NCI-H69 (cell line): ENCODE results near the gene PDS5B.
"Not testable (repeated sequence)": the region's sequence is repeated elsewhere in the genome, so short reads cannot be mapped to it uniquely, and the experiment has no call there.

Experiments
- DNase-seq: peaks from one replicate; lab custom pipeline; 2025; lab: John Stamatoyannopoulos, UW

PDS5B gene

GRCh38 chr13:32586080-32586900, at the start of gene PDS5B:
Gene PDS5B, plus strand, starts transcription at chr13:32586452. Its CDS starts 62,321 bp downstream, at chr13:32648773.
- peak; percentile 95 for DNase-seq

GRCh38 chr13:32537580-32538142, 48.6 kb upstream of the PDS5B start:
- DNase-seq = no peak

GRCh38 chr13:32538143-32538620, 48.1 kb upstream of the PDS5B start:
- DNase-seq = peak; percentile 62

GRCh38 chr13:32538621-32539246, 47.5 kb upstream of the PDS5B start, which contains the start of gene N4BP2L2:
Gene N4BP2L2, minus strand, starts transcription at chr13:32538795. Its CDS starts 1,768 bp downstream, at chr13:32537027.
- DNase-seq = peak; percentile 95

- DNase-seq = no peak
These were observed 44.0 kb upstream of the PDS5B start for GRCh38 chr13:32542221-32542620.

GRCh38 chr13:32545083-32545482, 41.2 kb upstream of the PDS5B start:
- no peak for DNase-seq

GRCh38 chr13:32548837-32549236, 37.4 kb upstream of the PDS5B start:
- DNase-seq = no peak

GRCh38 chr13:32549788-32550187, 36.5 kb upstream of the PDS5B start:
- no peak for DNase-seq

GRCh38 chr13:32553720-32554119, 32.5 kb upstream of the PDS5B start:
- no peak for DNase-seq

- DNase-seq = no peak
These were observed 30.6 kb upstream of the PDS5B start for GRCh38 chr13:32555613-32556012.

GRCh38 chr13:32560842-32561241, 25.4 kb upstream of the PDS5B start:
- not testable (repeated sequence) for DNase-seq

GRCh38 chr13:32575687-32576086, 10.6 kb upstream of the PDS5B start:
- DNase-seq = not testable (repeated sequence)

- DNase-seq = no peak
These were observed 9.2 kb upstream of the PDS5B start for GRCh38 chr13:32577032-32577431.

- DNase-seq = peak; percentile 45
These were observed 5.0 kb upstream of the PDS5B start for GRCh38 chr13:32581177-32581786.

GRCh38 chr13:32582281-32582680, 4.0 kb upstream of the PDS5B start:
- no peak for DNase-seq

GRCh38 chr13:32582991-32583390, 3.3 kb upstream of the PDS5B start:
- no peak for DNase-seq

GRCh38 chr13:32585550-32586079, 637 bp upstream of the PDS5B start:
- peak; percentile 11 for DNase-seq

GRCh38 chr13:32587011-32587810, 959 bp downstream of the PDS5B start:
- DNase-seq = peak; percentile 81

GRCh38 chr13:32587811-32588170, 1.5 kb downstream of the PDS5B start:
- peak; percentile 50 for DNase-seq

GRCh38 chr13:32588736-32589135, 2.5 kb downstream of the PDS5B start:
- no peak for DNase-seq

- no peak for DNase-seq
These were observed 3.2 kb downstream of the PDS5B start for GRCh38 chr13:32589471-32589870.
